GM12878 (cell line): ENCODE data around the gene ALKBH2. TPM values are rescaled to one million over a fixed set of nuclear protein-coding genes. Genes with fewer than 3 reads are reported as not detected.

Experiments
- ATAC-seq: fragments of 200-7000 bp; cut with Tn5 transposase; 3 replicates; pipeline ENCODE4 v1.9.1; 2020; ENCODE audit warnings: mild to moderate bottlenecking, moderate library complexity
- BruUV-seq: library from RNA; stranded (reverse); fragments of 400-500 nt; replicated peaks from 2 replicates; lab custom pipeline; 2021; lab: Mats Ljungman, UMichigan
- CTCF ChIA-PET: fragments of 300-600 bp; sonication (Branson Sonifier 250); formaldehyde crosslinking; extraction: SDS; loops from one replicate; lab custom pipeline; 2021; ENCODE audit warnings: inconsistent platforms; lab: Yijun Ruan, JAX
- POLR2A ChIA-PET: fragments of 350-600 bp; formaldehyde crosslinking; extraction: SDS; loops from one replicate; lab custom pipeline; 2021; ENCODE audit warnings: inconsistent platforms; lab: Charles Lee
- RAD21 ChIA-PET: fragments of 300-600 bp; sonication (Branson Sonifier 250); formaldehyde crosslinking; loops from one replicate; lab custom pipeline; 2023; ENCODE audit warnings: antibody characterized with exemption; ENCODE audit not compliant: unreplicated experiment; lab: Charles Lee
- SMC1A ChIA-PET: fragments of 300-600 bp; sonication (Branson Sonifier 250); formaldehyde crosslinking; loops from one replicate; lab custom pipeline; 2023; ENCODE audit not compliant: unreplicated experiment, uncharacterized antibody; lab: Charles Lee
- DNase-seq: peaks from one replicate; pipeline ENCODE4 v3.0.0-alpha.2; 2011; ENCODE audit warnings: low read depth, low spot score
- FAIRE-seq: peaks from 3 replicates; lab custom pipeline; 2011; peaks lifted over from hg19 to GRCh38; lab: Jason Lieb, UNC
- H2AFZ ChIP-seq: 2 replicates; pipeline ENCODE4 v1.6.0; 2011; ENCODE audit warnings: low read depth, low read length, control low read depth; ENCODE audit not compliant: control insufficient read depth
- H3K27ac ChIP-seq: 2 replicates; pipeline ENCODE4 v1.5.1; 2011; ENCODE audit warnings: control low read depth; ENCODE audit not compliant: control insufficient read depth, insufficient read depth
- H3K27me3 ChIP-seq, 2 experiments: replicated peaks in 1 of 2; 2 replicates each; pipeline versions ENCODE4 v1.6.0 to v1.6.1; 2011; ENCODE audit warnings: low read length in 1 of 2; ENCODE audit not compliant: control insufficient read depth in 2 of 2, insufficient read depth in 2 of 2
- H3K36me3 ChIP-seq, 2 experiments: 2 replicates each; pipeline ENCODE4 v1.5.1; 2011; ENCODE audit warnings: low read length in 1 of 2; ENCODE audit not compliant: control insufficient read depth in 2 of 2, insufficient read depth in 2 of 2
- H3K4me1 ChIP-seq: 2 replicates; pipeline ENCODE4 v1.6.1; 2011; ENCODE audit warnings: mild to moderate bottlenecking, low read length, moderate library complexity, mixed read lengths; ENCODE audit not compliant: control insufficient read depth, insufficient read depth
- H3K4me2 ChIP-seq: 2 replicates; pipeline ENCODE4 v1.6.0; 2011; ENCODE audit warnings: control low read depth; ENCODE audit not compliant: control insufficient read depth, insufficient read depth
- H3K4me3 ChIP-seq: fragments of 200-600 bp; sonication (generic); 2 replicates; pipeline ENCODE4 v1.5.1; 2016
- H3K79me2 ChIP-seq: 2 replicates; pipeline ENCODE4 v1.6.0; 2011; ENCODE audit warnings: low read length; ENCODE audit not compliant: control insufficient read depth, insufficient read depth
- H3K9ac ChIP-seq: 2 replicates; pipeline ENCODE4 v1.8.0; 2011; ENCODE audit warnings: low read length, control low read depth, mixed read lengths; ENCODE audit not compliant: control insufficient read depth, insufficient read depth
- H3K9me3 ChIP-seq: replicated peaks from 3 replicates; pipeline ENCODE4 v1.5.1; 2011; ENCODE audit warnings: mild to moderate bottlenecking, low read length; ENCODE audit not compliant: control insufficient read depth, insufficient read depth
- H4K20me1 ChIP-seq: 2 replicates; pipeline ENCODE4 v1.6.0; 2011; ENCODE audit not compliant: control insufficient read depth, insufficient read depth
- BHLHE40 ChIP-seq, 2 experiments: fragments of 450-650 bp in 1 of 2; IDR thresholded peaks; 2 replicates each; pipeline ENCODE4 v1.6.1; 2011 to 2017; ENCODE audit warnings: low read depth in 2 of 2, borderline replicate concordance in 1 of 2, improper control_type of control experiment in 1 of 2, low read length in 1 of 2, mild to moderate bottlenecking in 1 of 2
- RCOR1 ChIP-seq: conservative IDR thresholded peaks from 2 replicates; pipeline ENCODE4 v1.6.1; 2012; ENCODE audit warnings: low read depth, low read length, improper control_type of control experiment
- SUZ12 ChIP-seq: fragments of 200-600 bp; sonication (generic); IDR thresholded peaks from one replicate; pipeline ENCODE4 v1.6.1; 2018; ENCODE audit warnings: antibody characterized with exemption, mild to moderate bottlenecking; ENCODE audit not compliant: unreplicated experiment
- ZBED1 ChIP-seq: IDR thresholded peaks from 2 replicates; pipeline ENCODE4 v1.6.1; 2016; ENCODE audit warnings: borderline replicate concordance
- ZBTB33 ChIP-seq: fragments of 450-650 bp; IDR thresholded peaks from 2 replicates; pipeline ENCODE4 v1.6.1; 2017; ENCODE audit warnings: mild to moderate bottlenecking
- WGBS: methylation state at CpG from one replicate; pipeline ENCODE4 v1.1.6; 2016; ENCODE audit warnings: low lambda C conversion rate; ENCODE audit not compliant: insufficient replicate concordance, insufficient coverage; ENCODE audit errors: missing lambda C conversion rate; 5-methylcytosine and 5-hydroxymethylcytosine counted together
- in situ Hi-C: fragments of 300-500 bp; cut with MboI; formaldehyde crosslinking; loops from 9 replicates; pipeline ENCODE4 v1.14.3; 2018; ENCODE audit warnings: mixed read lengths
- intact Hi-C: fragments of 100-400 bp; cut with micrococcal nuclease; formaldehyde crosslinking; loops from one replicate; pipeline ENCODE4 v1.14.2; 2022; ENCODE audit not compliant: unreplicated experiment
- polyA plus RNA-seq, 11 experiments: library from polyadenylated mRNA; depleted of rRNA in 4 of 11; unstranded in 6 of 11; stranded (reverse) in 5 of 11; fragments of >200 nt; fragmentation: Nextera tagmentation in 4 of 11; fragmentation: Illumina TruSeq in 1 of 11; extraction: Ambion mirVana in 4 of 11; extraction: Trizol in 1 of 11; gene quantifications; 1 replicate in 1 of 11; 2 replicates in 10 of 11; pipeline versions ENCODE4 v1.2.1 to v1.2.3, GENCODE V29; 2011 to 2016; ENCODE audit warnings: inconsistent platforms in 2 of 11, missing spikeins in 2 of 11, low read depth in 1 of 11
- total RNA-seq, 4 experiments: library from RNA; depleted of rRNA in 3 of 4; stranded (reverse); fragments of >200 nt in 3 of 4; fragmentation: Illumina TruSeq in 1 of 4; extraction: Trizol in 1 of 4; gene quantifications; 2 replicates each; pipeline versions ENCODE4 v1.2.1 to v1.2.3, GENCODE V29; 2013 to 2021
- TF ChIP-seq, protein P1 (sequence below): fragments of 450-650 bp; conservative IDR thresholded peaks from 2 replicates; pipeline ENCODE4 v1.6.1; 2017; ENCODE audit warnings: mild to moderate bottlenecking, moderate library complexity

Gene ALKBH2
- total and polyA plus RNA-seq, 10 of the 15 experiments (the other 5 are each of a cell fraction or from before 2014, with no cell fraction given) = 5.6 to 40.3 (median 31.2) TPM

- Histone ChIP-seq H3K36me3 (peaks cover 8 to 13% of the 10 kb centered on the region in 2 experiments), H3K79me2 (peaks cover 15% of the 10 kb centered on the region), H3K4me1 (no peaks in the 10 kb centered on the region; the same call in 1 of the 2 replicates), H3K9me3 (no peaks in the 10 kb centered on the region), H3K4me3 (no peak overlapping the region), H4K20me1 (no peaks in the 10 kb centered on the region), H3K27me3 (no peaks in the 10 kb centered on the region), H3K27ac (no peak overlapping the region), H3K4me2 (no peak overlapping the region), H3K9ac (no peak overlapping the region), H2AFZ (no peak overlapping the region)
- intact Hi-C loops = no loop called here
- POLR2A ChIA-PET = no interaction called here
- FAIRE-seq (no peak), DNase-seq (no peak), ATAC-seq (no peak)
- in situ Hi-C loops = no loop called here
- RAD21 ChIA-PET = no interaction called here
- WGBS = 97% methylated on average over 4 of the region's 4 CpGs
- SMC1A ChIA-PET = no interaction called here
- TF ChIP-seq ZBED1 (no peak), ZBTB33 (no peak), RCOR1 (no peak), SUZ12 (no peak), BHLHE40 (IDR thresholded peaks at IDR 0.05; ENCODE audit: borderline replicate concordance in 1 of 2, low read depth in 2 of 2, low read length in 1 of 2) (no peak)
- TF ChIP-seq, protein P1, sequence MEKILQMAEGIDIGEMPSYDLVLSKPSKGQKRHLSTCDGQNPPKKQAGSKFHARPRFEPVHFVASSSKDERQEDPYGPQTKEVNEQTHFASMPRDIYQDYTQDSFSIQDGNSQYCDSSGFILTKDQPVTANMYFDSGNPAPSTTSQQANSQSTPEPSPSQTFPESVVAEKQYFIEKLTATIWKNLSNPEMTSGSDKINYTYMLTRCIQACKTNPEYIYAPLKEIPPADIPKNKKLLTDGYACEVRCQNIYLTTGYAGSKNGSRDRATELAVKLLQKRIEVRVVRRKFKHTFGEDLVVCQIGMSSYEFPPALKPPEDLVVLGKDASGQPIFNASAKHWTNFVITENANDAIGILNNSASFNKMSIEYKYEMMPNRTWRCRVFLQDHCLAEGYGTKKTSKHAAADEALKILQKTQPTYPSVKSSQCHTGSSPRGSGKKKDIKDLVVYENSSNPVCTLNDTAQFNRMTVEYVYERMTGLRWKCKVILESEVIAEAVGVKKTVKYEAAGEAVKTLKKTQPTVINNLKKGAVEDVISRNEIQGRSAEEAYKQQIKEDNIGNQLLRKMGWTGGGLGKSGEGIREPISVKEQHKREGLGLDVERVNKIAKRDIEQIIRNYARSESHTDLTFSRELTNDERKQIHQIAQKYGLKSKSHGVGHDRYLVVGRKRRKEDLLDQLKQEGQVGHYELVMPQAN = no peak
- CTCF ChIA-PET = interaction anchor here (1.3 to 3.5 kb wide), 2 partner anchors 8 to 11 kb away, joined by 3 to 19 read pairs; partner anchors contain the start of gene ALKBH2
- no TSS peak for BruUV-seq
These were observed 7.5 kb upstream of the ALKBH2 start for GRCh38 chr12:109100741-109101140.
